HepG2 (cell line): ENCODE data around the gene RAB17. TPM values are rescaled to one million over a fixed set of nuclear protein-coding genes. Genes with fewer than 3 reads are reported as not detected.

ENCODE experiments used
- AFF4 ChIP-seq: sonication (generic); formaldehyde crosslinking; IDR thresholded peaks from 2 replicates; pipeline ENCODE4 v1.4.0; 2020; ENCODE audit warnings: missing genetic modification reagents
- DR1 ChIP-seq: sonication (generic); formaldehyde crosslinking; IDR thresholded peaks from 2 replicates; pipeline ENCODE4 v1.8.0; 2021; ENCODE audit warnings: mild to moderate bottlenecking, missing genetic modification reagents, inconsistent platforms
- EED ChIP-seq: sonication (generic); formaldehyde crosslinking; IDR thresholded peaks from 2 replicates; pipeline ENCODE4 v1.5.0; 2020; ENCODE audit warnings: mild to moderate bottlenecking, missing genetic modification reagents
- JUNB ChIP-seq: sonication (generic); formaldehyde crosslinking; IDR thresholded peaks from 2 replicates; pipeline ENCODE4 v1.8.0; 2022; ENCODE audit warnings: missing genetic modification reagents, mild to moderate bottlenecking, borderline replicate concordance
- MLX ChIP-seq: IDR thresholded peaks from 2 replicates; pipeline ENCODE4 v1.6.1; 2016
- RORA ChIP-seq: sonication (generic); formaldehyde crosslinking; IDR thresholded peaks from 2 replicates; pipeline ENCODE4 v1.5.0; 2020; ENCODE audit warnings: mild to moderate bottlenecking, missing genetic modification reagents, moderate library complexity
- SUZ12 ChIP-seq: fragments of 150-350 bp; IDR thresholded peaks from 2 replicates; pipeline ENCODE4 v1.6.1; 2014; ENCODE audit warnings: low read depth, low read length
- TOPORS ChIP-seq: sonication (generic); formaldehyde crosslinking; IDR thresholded peaks from 2 replicates; pipeline ENCODE4 v1.8.0; 2023; ENCODE audit warnings: mild to moderate bottlenecking, missing genetic modification reagents
- TRAFD1 ChIP-seq: sonication (generic); formaldehyde crosslinking; IDR thresholded peaks from 2 replicates; pipeline ENCODE4 v1.5.1; 2020; ENCODE audit warnings: missing genetic modification reagents, mild to moderate bottlenecking, borderline replicate concordance
- ZMAT3 ChIP-seq: sonication (generic); formaldehyde crosslinking; conservative IDR thresholded peaks from 2 replicates; pipeline ENCODE4 v1.7.0; 2021; ENCODE audit warnings: missing genetic modification reagents
- ZNF101 ChIP-seq: sonication (generic); formaldehyde crosslinking; IDR thresholded peaks from 2 replicates; pipeline ENCODE4 v1.4.0; 2020; ENCODE audit warnings: mild to moderate bottlenecking, low read depth, missing genetic modification reagents, borderline replicate concordance
- ZNF142 ChIP-seq: sonication (generic); formaldehyde crosslinking; IDR thresholded peaks from 2 replicates; pipeline ENCODE4 v1.4.0; 2020; ENCODE audit warnings: missing genetic modification reagents
- ZNF17 ChIP-seq: sonication (generic); formaldehyde crosslinking; IDR thresholded peaks from 2 replicates; pipeline ENCODE4 v1.5.0; 2020; ENCODE audit warnings: mild to moderate bottlenecking, missing genetic modification reagents
- ZNF275 ChIP-seq: sonication (generic); formaldehyde crosslinking; IDR thresholded peaks from 2 replicates; pipeline ENCODE4 v1.8.0; 2022; ENCODE audit warnings: missing genetic modification reagents, mild to moderate bottlenecking, inconsistent platforms, borderline replicate concordance
- polyA plus RNA-seq, 8 experiments: library from polyadenylated mRNA; depleted of rRNA in 3 of 8; stranded (reverse) in 7 of 8; unstranded in 1 of 8; fragments of >200 nt; fragmentation: Illumina TruSeq in 4 of 8; extraction: Trizol in 4 of 8; gene quantifications; 2 replicates each; pipeline versions ENCODE4 v1.2.1 to v1.2.3, GENCODE V29; 2011 to 2016; ENCODE audit warnings: low read depth in 4 of 8, missing spikeins in 1 of 8, mixed read lengths in 1 of 8; ENCODE audit not compliant: insufficient read depth in 1 of 8
- total RNA-seq, 5 experiments: library from RNA; depleted of rRNA; stranded (reverse); fragments of >200 nt; fragmentation: Illumina TruSeq; extraction: Trizol; gene quantifications; 2 replicates each; pipeline ENCODE4 v1.2.3, GENCODE V29; 2016; ENCODE audit warnings: low read depth in 1 of 5

RAB17 gene
- total and polyA plus RNA-seq, 2 of the 13 experiments (the other 11 are each of a cell fraction or from before 2014, with no cell fraction given): 68.0 to 124 TPM

- no peak for TF ChIP-seq EED (CRISPR knock-in tag)
- TF ChIP-seq ZNF275 (CRISPR knock-in tag): no peak
- TF ChIP-seq AFF4: no peak
- no peak for TF ChIP-seq ZNF101 (CRISPR knock-in tag)
- 0 out of 2 replicates have a peak, but pooled peaks have one; percentile 54 for TF ChIP-seq DR1 (CRISPR knock-in tag)
- TF ChIP-seq RORA (CRISPR knock-in tag): no peak
- TF ChIP-seq ZNF142 (CRISPR knock-in tag): no peak
- no peak for TF ChIP-seq TOPORS
- peak; percentile 11; the same call in 1 of the 2 replicates for TF ChIP-seq MLX (CRISPR knock-in tag)
- TF ChIP-seq ZMAT3 (CRISPR knock-in tag): peak; percentile 83
- TF ChIP-seq TRAFD1 (CRISPR knock-in tag): no peak
- TF ChIP-seq SUZ12: no peak
- TF ChIP-seq JUNB (CRISPR knock-in tag): no peak
- no peak for TF ChIP-seq ZNF17 (CRISPR knock-in tag)
Measured at GRCh38 chr2:237581751-237582746, 8.5 kb downstream of the RAB17 start (continued).
